Spinal cord (tissue), 10 donors: ENCODE measurements around the gene STPG4. TPM values are rescaled to one million over a fixed set of nuclear protein-coding genes. Genes with fewer than 3 reads are reported as not detected.
"Not testable (repeated sequence)": the region's sequence is repeated elsewhere in the genome, so short reads cannot be mapped to it uniquely, and the experiment has no call there.

Experiments used
- DNase-seq, 6 donors: peaks; one replicate each; pipeline versions ENCODE4 v3.0.0 to v3.0.0-alpha.2; 2013 to 2015; ENCODE audit warnings: low spot score in 6 of 6, low read depth in 4 of 6
- H3K27ac ChIP-seq: one replicate; pipeline ENCODE4 v1.5.1; 2013; ENCODE audit warnings: low read depth, low read length, control low read depth
- H3K27me3 ChIP-seq: one replicate; pipeline ENCODE4 v1.6.1; 2013; ENCODE audit warnings: low read length; ENCODE audit not compliant: control insufficient read depth, insufficient read depth
- H3K36me3 ChIP-seq: one replicate; pipeline ENCODE4 v1.6.1; 2013; ENCODE audit warnings: low read length; ENCODE audit not compliant: control insufficient read depth, insufficient read depth
- H3K4me1 ChIP-seq: one replicate; pipeline ENCODE4 v1.6.1; 2013; ENCODE audit warnings: low read length; ENCODE audit not compliant: control insufficient read depth, insufficient read depth
- H3K4me3 ChIP-seq: one replicate; pipeline ENCODE4 v1.5.1; 2013; ENCODE audit warnings: low read depth, low read length, control low read depth
- H3K9me3 ChIP-seq: one replicate; pipeline ENCODE4 v1.6.1; 2013; ENCODE audit warnings: low read length; ENCODE audit not compliant: control insufficient read depth, insufficient read depth
- whole genome bisulfite sequencing: methylation state at CpG from one replicate; pipeline ENCODE4 v1.1.5; 2013; ENCODE audit warnings: missing lambda C conversion rate; ENCODE audit not compliant: insufficient coverage; 5-methylcytosine and 5-hydroxymethylcytosine counted together
- polyA plus RNA-seq, 2 donors: library from polyadenylated mRNA; unstranded; fragments of 120-200 nt; gene quantifications; one replicate each; pipeline ENCODE4 v1.2.1, GENCODE V29; 2013; ENCODE audit not compliant: insufficient read length in 2 of 2
- total RNA-seq, 2 donors: library from RNA; depleted of rRNA in 1 of 2; stranded (reverse); fragments of 120-200 nt in 1 of 2; fragments of >200 nt in 1 of 2; gene quantifications; one replicate each; pipeline versions ENCODE4 v1.2.3 to v1.2.4, GENCODE V29; 2013 to 2014
- donor health status: healthy.

The STPG4 gene
- total and polyA plus RNA-seq, 4 donors: 0.35 to 0.74 (median 0.44) TPM; not detected in 1

DNA sequence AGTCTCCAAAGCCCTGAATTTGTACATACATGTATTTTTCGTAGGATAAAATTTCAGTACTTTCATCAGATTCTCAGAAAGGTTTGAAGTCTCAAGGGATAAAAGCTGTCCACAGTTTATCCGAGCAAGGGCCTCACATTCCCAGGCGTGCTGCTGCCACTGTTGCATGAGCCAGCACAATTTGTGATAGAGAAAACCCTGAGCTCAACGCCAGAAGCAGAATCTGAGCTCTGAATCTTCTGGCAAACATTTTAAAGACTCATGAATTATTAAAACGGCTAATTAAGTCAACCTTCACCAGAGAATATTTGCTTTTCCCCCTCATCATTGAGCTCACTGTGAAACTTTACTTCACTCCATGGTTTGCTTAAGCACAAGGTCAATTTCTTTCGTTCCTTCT, 38.5 kb upstream of the STPG4 start:
- no peaks in the 10 kb centered on the region for H3K36me3 ChIP-seq
- DNase-seq: peak in 2 of 6 donors; percentile 80
- peaks cover 36% of the 10 kb centered on the region for H3K4me1 ChIP-seq
- no peaks in the 10 kb centered on the region for H3K27me3 ChIP-seq
- H3K9me3 ChIP-seq: no peaks in the 10 kb centered on the region
- no peak overlapping the region for H3K4me3 ChIP-seq
- WGBS: 23% methylated on average over 5 of the region's 6 CpGs
- H3K27ac ChIP-seq: peak overlapping the region; percentile 78

DNA sequence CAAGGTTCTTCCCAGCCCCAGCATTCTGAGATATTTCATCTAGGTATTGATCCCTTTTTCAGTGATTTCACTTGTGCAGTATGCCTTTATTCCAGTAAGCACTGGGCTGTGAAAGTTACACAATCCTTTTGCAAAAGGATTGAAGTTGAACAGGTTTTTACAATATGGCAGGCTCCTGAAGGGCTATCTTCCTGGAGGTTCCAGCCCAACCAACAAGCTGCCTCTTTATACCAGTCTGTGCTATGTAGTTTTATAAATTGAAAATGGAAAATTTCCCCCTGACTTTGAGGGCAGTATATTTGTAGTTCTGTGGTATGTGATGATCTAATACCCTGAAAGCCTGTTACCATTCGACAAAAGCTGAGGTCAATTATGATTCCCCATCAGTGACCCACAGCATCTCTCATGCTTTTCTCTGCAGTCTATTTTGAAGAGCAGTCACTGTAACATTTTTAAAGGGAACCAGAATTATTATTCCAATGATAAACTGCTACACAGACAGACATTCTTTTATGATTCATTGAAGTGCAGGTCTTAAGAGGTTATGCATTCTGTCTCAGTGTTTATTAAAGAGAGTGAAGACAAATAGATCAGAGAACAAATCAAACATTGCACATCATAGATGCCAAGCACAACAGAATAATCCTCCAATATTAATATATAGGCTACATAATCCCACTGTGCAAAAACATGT, 35.2 kb upstream of the STPG4 start:
- DNase-seq: peak in 1 of 6 donors; percentile 49
- H3K36me3 ChIP-seq: no peaks in the 10 kb centered on the region
- H3K9me3 ChIP-seq: no peaks in the 10 kb centered on the region
- H3K27ac ChIP-seq: peak overlapping the region; percentile 35
- no peaks in the 10 kb centered on the region for H3K27me3 ChIP-seq
- WGBS: no CpG with 5 or more reads among the region's 1 CpG
- H3K4me3 ChIP-seq: no peak overlapping the region
- H3K4me1 ChIP-seq: peaks cover 36% of the 10 kb centered on the region

DNA sequence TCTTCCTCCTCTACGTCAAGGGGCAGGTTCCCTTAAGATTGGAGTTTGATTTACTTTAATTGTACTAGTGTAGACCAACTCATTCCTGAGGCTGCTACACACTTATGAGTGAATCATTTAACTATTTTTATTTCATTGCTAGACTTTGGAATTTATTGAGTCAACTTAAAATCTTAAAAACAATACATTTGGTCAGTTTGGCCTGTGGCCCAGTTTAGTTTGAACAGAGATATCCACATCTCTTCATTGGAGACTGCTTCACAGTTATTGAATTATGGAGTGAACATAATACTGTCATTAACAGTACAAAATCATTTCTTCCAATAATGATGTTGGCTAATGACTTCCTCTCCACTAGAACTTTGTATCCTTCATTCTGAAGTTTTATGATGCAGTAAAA, 34.5 kb upstream of the STPG4 start:
- no peaks in the 10 kb centered on the region for H3K9me3 ChIP-seq
- H3K36me3 ChIP-seq: no peaks in the 10 kb centered on the region
- H3K27me3 ChIP-seq: no peaks in the 10 kb centered on the region
- no CpG with 5 or more reads among the region's 1 CpG for WGBS
- H3K4me1 ChIP-seq: peaks cover 30% of the 10 kb centered on the region
- H3K27ac ChIP-seq: peak overlapping the region; percentile 35
- no peak for DNase-seq
- H3K4me3 ChIP-seq: no peak overlapping the region

GRCh38 chr2:47187069-47187468, 32.0 kb upstream of the STPG4 start:
- WGBS: 65% methylated on average over 3 of the region's 4 CpGs
- peaks cover 8% of the 10 kb centered on the region for H3K4me1 ChIP-seq
- no peaks in the 10 kb centered on the region for H3K27me3 ChIP-seq
- H3K4me3 ChIP-seq: no peak overlapping the region
- H3K27ac ChIP-seq: no peak overlapping the region
- H3K9me3 ChIP-seq: no peaks in the 10 kb centered on the region
- H3K36me3 ChIP-seq: no peaks in the 10 kb centered on the region
- no peak for DNase-seq

GRCh38 chr2:47186351-47186750, 31.2 kb upstream of the STPG4 start:
- Histone ChIP-seq H3K27me3 (no peaks in the 10 kb centered on the region), H3K4me3 (no peak overlapping the region), H3K27ac (no peak overlapping the region), H3K4me1 (peaks cover 1% of the 10 kb centered on the region), H3K9me3 (no peaks in the 10 kb centered on the region), H3K36me3 (no peaks in the 10 kb centered on the region)
- no CpG with 5 or more reads among the region's 2 CpGs for WGBS
- no peak for DNase-seq

- H3K27ac ChIP-seq, H3K4me1 ChIP-seq, DNase-seq, H3K4me3 ChIP-seq, H3K27me3 ChIP-seq, H3K9me3 ChIP-seq, H3K36me3 ChIP-seq: not testable (repeated sequence)
- 100% methylated on average over 2 of the region's 5 CpGs for WGBS
Measured at GRCh38 chr2:47185098-47185497, 30.0 kb upstream of the STPG4 start.

- Histone ChIP-seq H3K36me3 (no peaks in the 10 kb centered on the region), H3K27ac (no peak overlapping the region), H3K27me3 (no peaks in the 10 kb centered on the region), H3K9me3 (no peaks in the 10 kb centered on the region), H3K4me1 (no peaks in the 10 kb centered on the region), H3K4me3 (no peak overlapping the region)
- 83% methylated on average over 1 of the region's 1 CpG for WGBS
- DNase-seq: no peak
Measured at GRCh38 chr2:47181176-47181575, 26.1 kb upstream of the STPG4 start.

DNA sequence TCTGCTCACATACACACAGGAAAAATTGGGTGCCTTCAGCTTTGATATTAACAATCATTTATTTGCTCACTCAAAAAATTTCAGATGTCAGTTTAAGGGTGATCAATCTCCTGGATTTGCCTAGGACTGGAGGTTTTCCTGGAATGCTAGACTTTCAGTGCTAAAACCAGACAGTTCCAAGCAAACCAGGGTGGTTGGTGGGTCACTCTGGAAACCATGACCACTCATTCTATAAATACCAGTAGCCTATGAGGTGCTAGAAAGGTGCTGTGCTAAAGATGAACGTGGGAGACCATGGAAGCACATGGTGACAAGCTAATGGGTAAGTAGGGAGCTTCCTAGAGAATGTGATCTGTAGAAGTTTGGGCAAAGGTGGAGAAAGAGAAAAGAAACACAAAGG, 25.4 kb upstream of the STPG4 start:
- no peaks in the 10 kb centered on the region for H3K36me3 ChIP-seq
- H3K4me1 ChIP-seq: no peaks in the 10 kb centered on the region
- no peak overlapping the region for H3K27ac ChIP-seq
- H3K27me3 ChIP-seq: no peaks in the 10 kb centered on the region
- no CpG with 5 or more reads among the region's 1 CpG for WGBS
- no peak overlapping the region for H3K4me3 ChIP-seq
- no peak for DNase-seq
- no peaks in the 10 kb centered on the region for H3K9me3 ChIP-seq

DNA sequence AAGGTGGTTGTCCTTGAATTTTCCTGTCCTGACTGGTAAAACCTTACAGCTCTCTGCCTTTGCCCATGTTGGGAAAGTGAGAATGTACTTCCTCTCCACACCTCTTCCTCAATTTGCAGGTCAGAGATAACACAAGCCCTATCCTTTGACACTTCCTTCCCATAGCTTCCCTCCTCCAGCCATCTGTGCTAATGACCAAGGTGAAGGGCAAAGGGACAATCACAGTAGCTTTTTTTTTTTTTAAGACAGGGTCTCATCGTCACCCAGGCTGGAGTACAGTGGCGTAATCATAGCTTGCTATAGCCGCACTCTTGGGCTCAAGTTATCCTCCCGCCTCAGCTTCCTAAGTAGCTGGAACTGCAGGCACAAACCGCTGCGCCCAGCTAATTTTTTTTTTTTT, 24.3 kb upstream of the STPG4 start:
- no peak for DNase-seq
- Histone ChIP-seq H3K4me1 (no peaks in the 10 kb centered on the region), H3K9me3 (no peaks in the 10 kb centered on the region), H3K27me3 (no peaks in the 10 kb centered on the region), H3K27ac (no peak overlapping the region), H3K4me3 (no peak overlapping the region), H3K36me3 (no peaks in the 10 kb centered on the region)
- 70% methylated on average over 2 of the region's 6 CpGs for WGBS

DNA sequence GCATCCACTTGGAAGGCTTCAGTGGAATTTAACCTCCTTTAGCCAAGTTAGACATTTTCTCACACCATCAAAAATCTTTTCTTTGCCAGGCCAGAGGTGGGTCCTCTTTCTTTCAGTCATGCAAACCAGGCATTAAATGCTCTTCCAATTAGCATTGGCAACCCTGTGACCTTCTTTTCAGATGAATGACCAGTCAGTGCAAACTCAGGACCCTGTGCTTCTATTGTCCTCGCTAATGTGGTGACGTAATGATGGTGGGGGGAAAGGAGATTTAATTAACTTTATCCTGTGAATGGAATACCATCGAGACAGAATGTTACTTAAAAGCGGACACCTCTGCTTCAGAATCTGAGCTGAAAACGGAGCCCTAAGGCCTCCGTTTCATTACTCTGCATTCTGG, 23.2 kb upstream of the STPG4 start:
- WGBS: 59% methylated on average over 5 of the region's 6 CpGs
- H3K27ac ChIP-seq: no peak overlapping the region

More for the DNA sequence above, 23.2 kb upstream of the STPG4 start:
- Histone ChIP-seq H3K36me3 (no peaks in the 10 kb centered on the region), H3K4me1 (no peaks in the 10 kb centered on the region), H3K9me3 (no peaks in the 10 kb centered on the region), H3K27me3 (no peaks in the 10 kb centered on the region), H3K4me3 (no peak overlapping the region)
- DNase-seq: peak in 1 of 6 donors; percentile 47
